Lung (tissue), 16 donors: Measurements from ENCODE around the gene AEBP1. TPM values are rescaled to one million over a fixed set of nuclear protein-coding genes. Genes with fewer than 3 reads are reported as not detected.
A peak's percentile ranks its signal among the peaks of the same experiment; 100 is the strongest.

Experiments
- ATAC-seq: fragments of 200-7000 bp; cut with Tn5 transposase; one replicate; pipeline ENCODE4 v1.9.1; 2020; ENCODE audit warnings: moderate number of reproducible peaks; ENCODE audit not compliant: insufficient read depth, low FRiP score
- DNase-seq, 3 donors: peaks; one replicate each; pipeline ENCODE4 v3.0.0-alpha.2; 2013 to 2017
- H3K27ac ChIP-seq, 2 donors: one replicate each; pipeline ENCODE4 v1.5.1; 2013; ENCODE audit warnings: mild to moderate bottlenecking in 2 of 2, moderate library complexity in 2 of 2, control low read depth in 1 of 2, inconsistent platforms in 1 of 2, low read depth in 1 of 2, low read length in 1 of 2
- H3K27me3 ChIP-seq, 3 donors: one replicate each; pipeline ENCODE4 v1.5.1; 2013; ENCODE audit warnings: low read length in 2 of 3; ENCODE audit not compliant: control insufficient read depth in 3 of 3, insufficient read depth in 3 of 3
- H3K36me3 ChIP-seq, 4 donors: one replicate each; pipeline ENCODE4 v1.5.1; 2013; ENCODE audit warnings: low read length in 4 of 4, mild to moderate bottlenecking in 1 of 4, moderate library complexity in 1 of 4; ENCODE audit not compliant: control insufficient read depth in 4 of 4, insufficient read depth in 4 of 4
- H3K4me1 ChIP-seq, 5 donors: one replicate each; pipeline ENCODE4 v1.5.1; 2013; ENCODE audit warnings: low read length in 5 of 5, mild to moderate bottlenecking in 2 of 5, moderate library complexity in 1 of 5; ENCODE audit not compliant: control insufficient read depth in 5 of 5, insufficient read depth in 5 of 5
- H3K4me3 ChIP-seq: one replicate; pipeline ENCODE4 v1.5.1; 2013; ENCODE audit warnings: mild to moderate bottlenecking, control low read depth, moderate library complexity
- H3K9ac ChIP-seq, 2 donors: one replicate each; pipeline ENCODE4 v1.5.1; 2013; ENCODE audit warnings: low read length in 2 of 2, control low read depth in 1 of 2; ENCODE audit not compliant: insufficient read depth in 1 of 2
- H3K9me3 ChIP-seq, 4 donors: one replicate each; pipeline ENCODE4 v1.5.1; 2013; ENCODE audit warnings: low read length in 3 of 4, mild to moderate bottlenecking in 1 of 4, moderate library complexity in 1 of 4; ENCODE audit not compliant: control insufficient read depth in 4 of 4, insufficient read depth in 3 of 4
- CTCF ChIP-seq: IDR thresholded peaks from 2 replicates; pipeline ENCODE4 v1.5.1; 2012; ENCODE audit warnings: mild to moderate bottlenecking; ENCODE audit errors: control extremely low read depth, extremely low read depth
- WGBS, 2 donors: extraction: QIAGEN DNeasy Blood & Tissue Kit; methylation state at CpG; one replicate each; pipeline ENCODE4 v1.1.7; 2013; 5-methylcytosine and 5-hydroxymethylcytosine counted together
- long read RNA-seq, 5 donors: transcript quantifications; one replicate each; lab custom pipeline, GENCODE V29; 2026
- polyA plus RNA-seq, 2 donors: library from polyadenylated mRNA; stranded (reverse); fragments of 200-250 nt; gene quantifications; one replicate each; pipeline ENCODE4 v1.2.1, GENCODE V29; 2013
- total RNA-seq, 2 donors: library from RNA; depleted of rRNA in 1 of 2; stranded (reverse); fragments of >200 nt in 1 of 2; gene quantifications; one replicate each; pipeline ENCODE4 v1.2.1, GENCODE V29; 2014 to 2021
- donor health status: control.
- donor health status: control.
- donor health status: Bipolar disorder and iron deficiency.
- donor health status: healthy.
- donor health status: DM: yes; HTN: yes; CAD: no.

The AEBP1 gene
- 100 to 1,000 TPM in 1 of 2 donors, 10 to 100 TPM in 1; 43.4 to 124 TPM for total RNA-seq
- 10 to 100 TPM; 68.3 to 69.0 TPM for polyA plus RNA-seq
- long read RNA-seq, donor 1, full-length matches to known transcripts = 9 of 19 reads
- long read RNA-seq, donor 1, partial matches to known transcripts = 10 of 19 reads
- long read RNA-seq, donor 1, other reads (novel, unspliced or antisense) = 0 of 19 reads
- long read RNA-seq, donor 2, full-length matches to known transcripts = 2 of 2 reads
- long read RNA-seq, donor 2, partial matches to known transcripts = 0 of 2 reads
- long read RNA-seq, donor 2, other reads (novel, unspliced or antisense) = 0 of 2 reads
- long read RNA-seq, donor 3, full-length matches to known transcripts = 3 of 3 reads
- long read RNA-seq, donor 3, partial matches to known transcripts = 0 of 3 reads
- long read RNA-seq, donor 3, other reads (novel, unspliced or antisense) = 0 of 3 reads
- long read RNA-seq, donor 4, full-length matches to known transcripts = 2 of 8 reads
- long read RNA-seq, donor 4, partial matches to known transcripts = 6 of 8 reads
- long read RNA-seq, donor 4, other reads (novel, unspliced or antisense) = 0 of 8 reads
- long read RNA-seq, donor 5, full-length matches to known transcripts = 4 of 15 reads
- long read RNA-seq, donor 5, partial matches to known transcripts = 11 of 15 reads
- long read RNA-seq, donor 5, other reads (novel, unspliced or antisense) = 0 of 15 reads

- 3% methylated on average over 68 to 84 of the region's 87 CpGs for WGBS, 2 donors
- H3K36me3 ChIP-seq = peaks cover 0 to 11% (median 4%) of the 10 kb centered on the region in 4 donors
- peak within 1 kb of the TSS in 1 of 2 donors; percentile 81 for H3K27ac ChIP-seq
- peaks cover 0 to 27% (median 3%) of the 10 kb centered on the region in 5 donors for H3K4me1 ChIP-seq
- ATAC-seq (no peak), DNase-seq (peak; percentile 65 to 70 (median 67))
- TF ChIP-seq CTCF = no peak
- no peaks in the 10 kb centered on the region for H3K9me3 ChIP-seq
- H3K27me3 ChIP-seq = no peaks in the 10 kb centered on the region
- peak within 1 kb of the TSS; percentile 34 for H3K4me3 ChIP-seq
- H3K9ac ChIP-seq = peak within 1 kb of the TSS; percentile 11 to 25
Observed at GRCh38 chr7:44103923-44104859, at the start of gene AEBP1. TSS of gene AEBP1 (plus strand) at chr7:44104345. CDS start at chr7:44104666, 321 bp downstream.

DNA sequence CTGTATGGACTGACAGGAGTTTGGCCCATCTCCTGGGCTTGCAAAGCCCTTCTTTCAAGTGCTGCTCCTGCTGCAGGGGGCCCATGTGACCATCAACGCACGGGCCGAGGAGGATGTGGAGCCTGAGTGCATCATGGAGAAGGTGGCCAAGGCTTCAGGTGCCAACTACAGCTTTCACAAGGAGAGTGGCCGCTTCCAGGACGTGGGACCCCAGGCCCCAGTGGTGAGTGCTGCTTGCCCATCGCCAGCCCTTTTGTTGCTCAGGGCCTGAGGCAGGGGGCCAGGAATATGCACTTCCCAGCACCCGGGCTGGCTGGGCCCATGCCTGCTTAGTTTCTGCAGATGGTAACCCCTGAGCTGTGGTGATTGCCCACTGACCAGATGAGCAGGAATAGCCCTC, 47.5 kb upstream of the AEBP1 start:
- Histone ChIP-seq H3K4me3 (no peak overlapping the region), H3K27ac (no peak overlapping the region), H3K27me3 (no peaks in the 10 kb centered on the region), H3K9me3 (no peaks in the 10 kb centered on the region), H3K36me3 (peaks cover 22 to 66% (median 52%) of the 10 kb centered on the region in 4 donors), H3K4me1 (peaks cover 0 to under 1% (median 0%) of the 10 kb centered on the region in 5 donors), H3K9ac (no peak overlapping the region)
- TF ChIP-seq CTCF = no peak
- no peak for DNase-seq
- no peak for ATAC-seq
- 92 to 99% methylated on average over 6 to 7 of the region's 7 CpGs for WGBS, 2 donors

GRCh38 chr7:44057181-44057848, 46.8 kb upstream of the AEBP1 start:
- no peak overlapping the region for H3K4me3 ChIP-seq
- no peak for TF ChIP-seq CTCF
- ATAC-seq (no peak), DNase-seq (no peak)
- H3K4me1 ChIP-seq = no peaks in the 10 kb centered on the region
- no peak overlapping the region for H3K27ac ChIP-seq
- H3K27me3 ChIP-seq = no peaks in the 10 kb centered on the region
- WGBS, 2 donors = 94 to 98% methylated on average over 11 of the region's 11 CpGs
- peaks cover 18 to 67% (median 47%) of the 10 kb centered on the region in 4 donors for H3K36me3 ChIP-seq
- no peak overlapping the region for H3K9ac ChIP-seq
- H3K9me3 ChIP-seq = no peaks in the 10 kb centered on the region
